Astrocyte (in vitro differentiated cells and primary cell): Measurements from ENCODE around the gene LRRC7. TPM values are rescaled to one million over a fixed set of nuclear protein-coding genes. Genes with fewer than 3 reads are reported as not detected.

Experiments
- DNase-seq: peaks from one replicate; pipeline ENCODE4 v3.0.0-alpha.2; 2010; ENCODE audit warnings: low read depth
- FAIRE-seq: peaks from 2 replicates; lab custom pipeline; 2011; peaks lifted over from hg19 to GRCh38; lab: Jason Lieb, UNC
- H2AFZ ChIP-seq: 2 replicates; pipeline ENCODE4 v1.6.0; 2012; ENCODE audit warnings: low read depth, low read length, inconsistent platforms
- H3K27ac ChIP-seq: 2 replicates; pipeline ENCODE4 v1.5.1; 2011; ENCODE audit warnings: low read depth, low read length, inconsistent platforms
- H3K27me3 ChIP-seq: 2 replicates; pipeline ENCODE4 v1.6.0; 2011; ENCODE audit warnings: low read length, inconsistent platforms; ENCODE audit not compliant: insufficient read depth
- H3K36me3 ChIP-seq: 2 replicates; pipeline ENCODE4 v1.5.1; 2011; ENCODE audit warnings: low read length, inconsistent platforms; ENCODE audit not compliant: insufficient read depth
- H3K4me1 ChIP-seq: 2 replicates; pipeline ENCODE4 v1.5.1; 2011; ENCODE audit warnings: low read length, inconsistent platforms; ENCODE audit not compliant: insufficient read depth
- H3K4me2 ChIP-seq: 2 replicates; pipeline ENCODE4 v1.6.0; 2012; ENCODE audit warnings: low read length, inconsistent platforms
- H3K4me3 ChIP-seq: 2 replicates; pipeline ENCODE4 v1.5.1; 2011; ENCODE audit warnings: low read depth, mild to moderate bottlenecking, low read length, inconsistent platforms; ENCODE audit not compliant: insufficient read depth
- H3K79me2 ChIP-seq: 2 replicates; pipeline ENCODE4 v1.6.0; 2012; ENCODE audit warnings: mild to moderate bottlenecking, low read length, inconsistent platforms; ENCODE audit not compliant: insufficient read depth
- H3K9ac ChIP-seq: 2 replicates; pipeline ENCODE4 v1.6.0; 2012; ENCODE audit warnings: mild to moderate bottlenecking, low read length, inconsistent platforms
- H3K9me3 ChIP-seq: 2 replicates; pipeline ENCODE4 v1.5.1; 2012; ENCODE audit warnings: low read depth, mild to moderate bottlenecking, low read length, inconsistent platforms; ENCODE audit not compliant: insufficient read depth
- H4K20me1 ChIP-seq: 2 replicates; pipeline ENCODE4 v1.6.0; 2012; ENCODE audit warnings: low read length, inconsistent platforms; ENCODE audit not compliant: insufficient read depth
- H3K27ac Mint-ChIP-seq: one replicate; pipeline ENCODE4 v1.8.0; 2021; ENCODE audit warnings: mild to moderate bottlenecking, mixed read lengths; ENCODE audit not compliant: unreplicated experiment
- H3K27me3 Mint-ChIP-seq: one replicate; pipeline ENCODE4 v1.8.0; 2021; ENCODE audit warnings: low read depth, mixed read lengths; ENCODE audit not compliant: unreplicated experiment
- H3K36me3 Mint-ChIP-seq: one replicate; pipeline ENCODE4 v1.8.0; 2021; ENCODE audit warnings: low read depth, mixed read lengths; ENCODE audit not compliant: unreplicated experiment
- H3K4me1 Mint-ChIP-seq: one replicate; pipeline ENCODE4 v1.8.0; 2021; ENCODE audit warnings: low read depth, mixed read lengths; ENCODE audit not compliant: unreplicated experiment
- H3K4me3 Mint-ChIP-seq: one replicate; pipeline ENCODE4 v1.8.0; 2021; ENCODE audit warnings: mild to moderate bottlenecking, moderate library complexity, mixed read lengths; ENCODE audit not compliant: unreplicated experiment
- H3K9me3 Mint-ChIP-seq: one replicate; pipeline ENCODE4 v1.8.0; 2021; ENCODE audit warnings: mild to moderate bottlenecking, mixed read lengths; ENCODE audit not compliant: unreplicated experiment
- CTCF ChIP-seq: IDR thresholded peaks from 2 replicates; pipeline ENCODE4 v1.5.1; 2011; ENCODE audit warnings: low read depth, mild to moderate bottlenecking, inconsistent platforms, low read length, moderate library complexity; ENCODE audit not compliant: insufficient read depth
- EZH2 ChIP-seq: IDR thresholded peaks from 2 replicates; pipeline ENCODE4 v1.6.1; 2012; ENCODE audit warnings: mild to moderate bottlenecking, low read length, inconsistent platforms; ENCODE audit not compliant: insufficient read depth
- total RNA-seq: library from RNA; stranded (reverse); gene quantifications from 2 replicates; pipeline ENCODE4 v1.2.1, GENCODE V29; 2021

LRRC7 gene
- total RNA-seq, 1 donor from 2014 or later, result 0.27 TPM

GRCh38 chr1:69794831-69795230, 227.1 kb downstream of the LRRC7 start:
- H3K9ac ChIP-seq, result no peak overlapping the region
- no peaks in the 10 kb centered on the region for H3K27me3 Mint-ChIP-seq
- TF ChIP-seq EZH2 (no peak), CTCF (no peak)
- H3K9me3 ChIP-seq, result no peaks in the 10 kb centered on the region
- H3K4me2 ChIP-seq, result no peak overlapping the region
- H2AFZ ChIP-seq, result no peak overlapping the region
- no peak overlapping the region for H3K27ac ChIP-seq
- H3K27ac Mint-ChIP-seq, result no peak overlapping the region
- no peak overlapping the region for H3K4me3 ChIP-seq
- no peaks in the 10 kb centered on the region for H4K20me1 ChIP-seq
- H3K79me2 ChIP-seq, result no peaks in the 10 kb centered on the region
- no peaks in the 10 kb centered on the region for H3K4me1 ChIP-seq
- no peaks in the 10 kb centered on the region for H3K36me3 Mint-ChIP-seq
- no peaks in the 10 kb centered on the region for H3K36me3 ChIP-seq
- FAIRE-seq (no peak), DNase-seq (no peak)
- H3K9me3 Mint-ChIP-seq, result no peaks in the 10 kb centered on the region
- H3K27me3 ChIP-seq, result no peaks in the 10 kb centered on the region
- peaks cover 6% of the 10 kb centered on the region for H3K4me1 Mint-ChIP-seq
- no peak overlapping the region for H3K4me3 Mint-ChIP-seq

GRCh38 chr1:69814926-69815325, 247.2 kb downstream of the LRRC7 start:
- Histone ChIP-seq H3K4me1 (no peaks in the 10 kb centered on the region), H3K4me2 (no peak overlapping the region), H3K9ac (no peak overlapping the region), H3K27ac (no peak overlapping the region), H2AFZ (no peak overlapping the region), H3K27me3 (no peaks in the 10 kb centered on the region), H3K79me2 (no peaks in the 10 kb centered on the region), H3K4me3 (no peak overlapping the region), H3K9me3 (no peaks in the 10 kb centered on the region), H4K20me1 (no peaks in the 10 kb centered on the region), H3K36me3 (no peaks in the 10 kb centered on the region)
- no peak for TF ChIP-seq CTCF
- TF ChIP-seq EZH2, result no peak
- no peaks in the 10 kb centered on the region for H3K27me3 Mint-ChIP-seq
- H3K4me1 Mint-ChIP-seq, result no peaks in the 10 kb centered on the region
- FAIRE-seq (no peak), DNase-seq (no peak)
- H3K4me3 Mint-ChIP-seq, result no peak overlapping the region
- H3K36me3 Mint-ChIP-seq, result no peaks in the 10 kb centered on the region
- peaks cover 1% of the 10 kb centered on the region for H3K9me3 Mint-ChIP-seq
- H3K27ac Mint-ChIP-seq, result no peak overlapping the region

- H3K27ac ChIP-seq, result no peak overlapping the region
- no peak overlapping the region for H2AFZ ChIP-seq
- H3K4me1 ChIP-seq, result no peaks in the 10 kb centered on the region
- H3K9me3 ChIP-seq, result no peaks in the 10 kb centered on the region
- no peaks in the 10 kb centered on the region for H4K20me1 ChIP-seq
- FAIRE-seq (no peak), DNase-seq (no peak)
- H3K79me2 ChIP-seq, result no peaks in the 10 kb centered on the region
- no peaks in the 10 kb centered on the region for H3K9me3 Mint-ChIP-seq
- no peak overlapping the region for H3K4me3 Mint-ChIP-seq
- H3K36me3 ChIP-seq, result no peaks in the 10 kb centered on the region
- no peaks in the 10 kb centered on the region for H3K4me1 Mint-ChIP-seq
- no peaks in the 10 kb centered on the region for H3K36me3 Mint-ChIP-seq
- no peak overlapping the region for H3K4me3 ChIP-seq
- TF ChIP-seq CTCF (no peak), EZH2 (no peak)
- no peak overlapping the region for H3K9ac ChIP-seq
- no peak overlapping the region for H3K4me2 ChIP-seq
- no peaks in the 10 kb centered on the region for H3K27me3 Mint-ChIP-seq
- H3K27me3 ChIP-seq, result no peaks in the 10 kb centered on the region
- no peak overlapping the region for H3K27ac Mint-ChIP-seq
These were observed 257.2 kb downstream of the LRRC7 start for GRCh38 chr1:69824932-69825331.
